Endodermal cell (in vitro differentiated cells): Measurements from ENCODE around the gene NCAPG2. TPM values are rescaled to one million over a fixed set of nuclear protein-coding genes. Genes with fewer than 3 reads are reported as not detected.
"Not testable (repeated sequence)": the region's sequence is repeated elsewhere in the genome, so short reads cannot be mapped to it uniquely, and the experiment has no call there.

ENCODE experiments used
- DNase-seq: peaks from one replicate; pipeline ENCODE4 v3.0.0-alpha.2; 2017
- H3K27ac ChIP-seq: 2 replicates; pipeline ENCODE4 v1.5.1; 2013; ENCODE audit warnings: mild to moderate bottlenecking, low read depth, low read length, moderate library complexity
- H3K27me3 ChIP-seq: 2 replicates; pipeline ENCODE4 v1.6.1; 2013; ENCODE audit warnings: mild to moderate bottlenecking, low read length, moderate library complexity; ENCODE audit not compliant: insufficient read depth, control insufficient read depth, poor library complexity, severe bottlenecking
- H3K36me3 ChIP-seq: 2 replicates; pipeline ENCODE4 v1.7.0; 2013; ENCODE audit warnings: mild to moderate bottlenecking, low read length, moderate library complexity; ENCODE audit not compliant: control insufficient read depth, insufficient read depth
- H3K4me1 ChIP-seq: one replicate; pipeline ENCODE4 v1.7.0; 2013; ENCODE audit warnings: low read length; ENCODE audit not compliant: control insufficient read depth, insufficient read depth
- H3K4me3 ChIP-seq: 2 replicates; pipeline ENCODE4 v1.5.1; 2013; ENCODE audit warnings: mild to moderate bottlenecking, low read length, moderate library complexity
- H3K9ac ChIP-seq: 2 replicates; pipeline ENCODE4 v1.6.1; 2013; ENCODE audit warnings: mild to moderate bottlenecking, low read length, moderate library complexity; ENCODE audit not compliant: poor library complexity, severe bottlenecking; ENCODE audit errors: extremely low read depth
- H3K9me3 ChIP-seq: 2 replicates; pipeline ENCODE4 v1.6.1; 2013; ENCODE audit warnings: mild to moderate bottlenecking, low read length, moderate library complexity; ENCODE audit not compliant: control insufficient read depth
- H3K27ac Mint-ChIP-seq: 2 replicates; pipeline ENCODE4 v1.8.0; 2020; ENCODE audit warnings: mixed read lengths
- H3K27me3 Mint-ChIP-seq: 2 replicates; pipeline ENCODE4 v1.8.0; 2021; ENCODE audit warnings: mild to moderate bottlenecking, mixed read lengths; ENCODE audit not compliant: insufficient read depth
- H3K36me3 Mint-ChIP-seq: 2 replicates; pipeline ENCODE4 v1.8.0; 2020; ENCODE audit warnings: low read depth, mixed read lengths
- H3K4me1 Mint-ChIP-seq: 2 replicates; pipeline ENCODE4 v1.8.0; 2020; ENCODE audit warnings: mixed read lengths
- H3K4me3 Mint-ChIP-seq: 2 replicates; pipeline ENCODE4 v1.8.0; 2020; ENCODE audit warnings: mild to moderate bottlenecking, moderate library complexity, mixed read lengths
- H3K9me3 Mint-ChIP-seq: 2 replicates; pipeline ENCODE4 v1.8.0; 2020; ENCODE audit warnings: mild to moderate bottlenecking, mixed read lengths
- CTCF ChIP-seq: fragments of 200-600 bp; sonication (generic); conservative IDR thresholded peaks from 2 replicates; pipeline ENCODE4 v1.5.0; 2021; ENCODE audit warnings: antibody characterized with exemption, mild to moderate bottlenecking
- WGBS, 2 experiments: methylation state at CpG; one replicate each; pipeline versions ENCODE4 v1.1.5 to v1.1.7; 2013; ENCODE audit warnings: missing lambda C conversion rate in 2 of 2, mixed read lengths in 1 of 2; ENCODE audit not compliant: insufficient coverage in 1 of 2, insufficient read length in 1 of 2; 5-methylcytosine and 5-hydroxymethylcytosine counted together
- total RNA-seq, 2 donors: library from RNA; stranded (reverse); fragmentation: NEBNext Ultra II Directional in 1 of 2; extraction: Animal tissue kit (Norgen Biotek cat#: 25700) in 1 of 2; gene quantifications; 2 replicates in 1 of 2; 3 replicates in 1 of 2; pipeline ENCODE4 v1.2.1, GENCODE V29; 2021

NCAPG2 gene
- total RNA-seq, 2 donors from 2014 or later, result 58.7 to 77.1 TPM

DNA sequence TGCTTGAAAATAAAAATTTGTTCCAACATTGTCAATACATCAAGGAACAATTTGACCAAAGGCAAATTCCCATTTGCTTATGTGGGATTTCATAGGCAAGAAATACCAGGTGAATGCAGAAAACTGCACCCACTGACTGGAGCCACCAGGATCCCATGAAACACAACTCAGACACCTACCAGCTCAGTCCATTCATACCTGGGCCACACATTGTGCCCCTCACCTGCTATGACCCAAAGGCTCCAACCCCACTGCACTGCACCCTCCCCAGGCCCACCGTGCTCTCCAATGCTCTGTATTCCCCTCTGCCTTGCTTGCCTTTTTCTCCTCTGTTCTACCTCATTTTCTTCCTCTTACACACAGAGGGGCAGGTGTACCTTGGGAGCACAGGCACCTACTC lies 5.3 kb downstream of the NCAPG2 start:
- Mint-ChIP-seq H3K4me1 (peaks cover 22% of the 10 kb centered on the region), H3K4me3 (no peak overlapping the region), H3K27me3 (no peaks in the 10 kb centered on the region), H3K27ac (no peak overlapping the region), H3K36me3 (peaks cover 47% of the 10 kb centered on the region), H3K9me3 (no peaks in the 10 kb centered on the region)
- Histone ChIP-seq H3K9ac (no peak overlapping the region), H3K27me3 (no peaks in the 10 kb centered on the region), H3K27ac (no peak overlapping the region), H3K36me3 (peaks cover 50% of the 10 kb centered on the region), H3K4me3 (no peak overlapping the region), H3K4me1 (no peaks in the 10 kb centered on the region), H3K9me3 (no peaks in the 10 kb centered on the region)
- 0 to 7% methylated on average over 1 of the region's 1 CpG for WGBS, 2 experiments
- no peak for TF ChIP-seq CTCF
- no peak for DNase-seq

- H3K27ac ChIP-seq, result no peak overlapping the region
- no peak overlapping the region for H3K9ac ChIP-seq
- 91 to 100% methylated on average over 2 to 3 of the region's 3 CpGs for WGBS, 2 experiments
- H3K4me3 ChIP-seq, result no peak overlapping the region
- no peaks in the 10 kb centered on the region for H3K27me3 ChIP-seq
- H3K4me1 Mint-ChIP-seq, result peaks cover 21% of the 10 kb centered on the region
- H3K4me3 Mint-ChIP-seq, result no peak overlapping the region
- no peaks in the 10 kb centered on the region for H3K4me1 ChIP-seq
- no peak overlapping the region for H3K27ac Mint-ChIP-seq
- H3K36me3 Mint-ChIP-seq, result peaks cover 49% of the 10 kb centered on the region
- DNase-seq, result no peak
- H3K9me3 Mint-ChIP-seq, result no peaks in the 10 kb centered on the region
- TF ChIP-seq CTCF, result no peak
- no peaks in the 10 kb centered on the region for H3K9me3 ChIP-seq
- H3K36me3 ChIP-seq, result peaks cover 50% of the 10 kb centered on the region
- H3K27me3 Mint-ChIP-seq, result no peaks in the 10 kb centered on the region
These were observed 5.9 kb downstream of the NCAPG2 start for GRCh38 chr7:158698657-158699195.

- not testable (repeated sequence) for H3K4me3 ChIP-seq, H3K9me3 ChIP-seq, H3K27me3 ChIP-seq, H3K27ac Mint-ChIP-seq, H3K9ac ChIP-seq, DNase-seq, H3K27me3 Mint-ChIP-seq, H3K27ac ChIP-seq, H3K9me3 Mint-ChIP-seq, H3K4me1 ChIP-seq, H3K4me3 Mint-ChIP-seq
- WGBS, 2 experiments, result 100% methylated on average over 1 of the region's 2 CpGs; no CpG with 5 or more reads in 1 of the 2 experiments
- Mint-ChIP-seq H3K36me3 (peaks cover 55% of the 10 kb centered on the region), H3K4me1 (peaks cover 10% of the 10 kb centered on the region)
- H3K36me3 ChIP-seq, result peaks cover 55% of the 10 kb centered on the region
These were observed 7.0 kb downstream of the NCAPG2 start for GRCh38 chr7:158697597-158697996.
